ENCODE measurements around the gene LIX1. TPM values are rescaled to one million over a fixed set of nuclear protein-coding genes. Genes with fewer than 3 reads are reported as not detected.

The LIX1 gene
- total RNA-seq, 2 donors from 2014 or later, result 0.22 TPM; not detected in 1

GRCh38 chr5:97049175-97049574, 93.2 kb downstream of the LIX1 start:
- intact Hi-C loops (cut with DNase I, micrococcal nuclease), result no loop called here
- no peak for ATAC-seq
- no peak for DNase-seq

DNA sequence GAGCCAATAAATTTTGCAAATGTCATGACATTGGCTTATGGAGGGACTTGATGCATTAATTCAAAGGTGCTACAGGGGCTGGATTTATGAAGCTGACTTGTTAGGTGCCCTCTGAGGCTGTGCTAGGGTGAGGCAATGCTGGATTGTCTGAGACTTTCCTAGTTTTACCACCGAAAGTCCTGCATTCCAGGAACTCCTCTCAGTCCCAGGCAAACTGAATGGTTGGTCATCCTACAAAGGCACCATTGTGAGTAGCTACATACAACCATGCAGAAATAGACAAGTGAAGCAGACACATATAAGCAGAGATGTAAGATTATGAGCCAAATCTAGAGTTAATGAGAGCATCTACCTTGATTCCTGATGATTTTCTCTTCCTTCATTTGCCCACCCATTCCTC, 95.3 kb downstream of the LIX1 start:
- intact Hi-C loops (cut with DNase I, micrococcal nuclease), result no loop called here
- no peak for DNase-seq
- ATAC-seq, result no peak

- ATAC-seq (no peak), DNase-seq (no peak)
- intact Hi-C loops (cut with DNase I, micrococcal nuclease), result no loop called here
Measured at GRCh38 chr5:97046270-97046982, 96.0 kb downstream of the LIX1 start.

DNA sequence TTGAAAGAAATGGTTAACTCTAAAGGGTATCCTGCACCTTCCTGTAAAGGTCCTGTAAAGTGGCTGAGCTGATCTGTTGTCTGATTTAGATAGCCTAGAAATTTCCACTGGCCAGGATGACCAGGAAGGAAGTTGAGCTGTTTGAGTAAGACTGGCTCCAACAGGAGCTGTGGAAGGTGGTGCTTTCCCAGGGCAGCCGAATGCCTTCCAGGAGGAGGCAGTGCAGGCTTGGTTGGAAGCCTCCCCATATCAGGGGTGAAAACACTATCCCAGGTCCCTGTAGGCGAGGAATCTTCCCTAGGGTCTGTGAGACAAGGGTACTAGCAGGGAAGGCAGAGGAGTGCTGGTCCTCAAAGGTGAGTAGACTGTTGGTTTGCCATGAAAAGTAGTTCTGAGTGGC, 98.4 kb downstream of the LIX1 start:
- ATAC-seq (peak; percentile 98), DNase-seq (peak; percentile 44 to 48)
- intact Hi-C loops (cut with DNase I, micrococcal nuclease), result no loop called here

DNA sequence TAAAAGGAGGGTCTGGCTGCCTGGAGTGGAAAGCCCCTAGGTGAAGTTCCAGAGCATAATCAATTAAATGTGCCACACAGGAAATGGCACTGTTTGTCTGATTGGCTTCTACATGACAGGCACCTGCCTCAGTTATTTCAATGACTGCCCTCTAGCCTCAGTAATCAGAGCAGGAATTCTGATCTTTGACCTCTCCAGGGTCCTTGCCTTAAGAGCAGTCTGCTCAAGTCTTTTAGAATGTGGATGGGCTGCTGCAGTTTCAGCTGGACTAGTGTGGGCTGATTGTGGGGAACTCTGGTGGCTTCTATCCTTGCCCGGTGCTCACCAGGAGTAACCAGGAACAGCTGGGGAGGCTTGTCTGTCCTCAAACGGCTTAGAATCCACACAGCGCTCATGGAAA, 98.9 kb downstream of the LIX1 start:
- no peak for DNase-seq
- intact Hi-C loops (cut with DNase I, micrococcal nuclease), result no loop called here
- ATAC-seq, result no peak

- ATAC-seq (no peak), DNase-seq (no peak)
- intact Hi-C loops (cut with DNase I, micrococcal nuclease), result no loop called here
Measured at GRCh38 chr5:97042996-97043395, 99.4 kb downstream of the LIX1 start.

Other genes starting within 250 kb of the LIX1 start
- 10 to 100 TPM; 32.2 to 34.4 TPM for gene LNPEP, start 206.5 kb downstream of the LIX1 start, total RNA-seq
- gene RIOK2, start 40.6 kb upstream of the LIX1 start, total RNA-seq, result 10 to 100 TPM; 16.8 to 22.8 TPM

Data from left colon (tissue), 2 donors.